ENCODE results near the gene PBXIP1.
"Not testable (repeated sequence)": the region's sequence is repeated elsewhere in the genome, so short reads cannot be mapped to it uniquely, and the experiment has no call there.

Gene PBXIP1

DNA sequence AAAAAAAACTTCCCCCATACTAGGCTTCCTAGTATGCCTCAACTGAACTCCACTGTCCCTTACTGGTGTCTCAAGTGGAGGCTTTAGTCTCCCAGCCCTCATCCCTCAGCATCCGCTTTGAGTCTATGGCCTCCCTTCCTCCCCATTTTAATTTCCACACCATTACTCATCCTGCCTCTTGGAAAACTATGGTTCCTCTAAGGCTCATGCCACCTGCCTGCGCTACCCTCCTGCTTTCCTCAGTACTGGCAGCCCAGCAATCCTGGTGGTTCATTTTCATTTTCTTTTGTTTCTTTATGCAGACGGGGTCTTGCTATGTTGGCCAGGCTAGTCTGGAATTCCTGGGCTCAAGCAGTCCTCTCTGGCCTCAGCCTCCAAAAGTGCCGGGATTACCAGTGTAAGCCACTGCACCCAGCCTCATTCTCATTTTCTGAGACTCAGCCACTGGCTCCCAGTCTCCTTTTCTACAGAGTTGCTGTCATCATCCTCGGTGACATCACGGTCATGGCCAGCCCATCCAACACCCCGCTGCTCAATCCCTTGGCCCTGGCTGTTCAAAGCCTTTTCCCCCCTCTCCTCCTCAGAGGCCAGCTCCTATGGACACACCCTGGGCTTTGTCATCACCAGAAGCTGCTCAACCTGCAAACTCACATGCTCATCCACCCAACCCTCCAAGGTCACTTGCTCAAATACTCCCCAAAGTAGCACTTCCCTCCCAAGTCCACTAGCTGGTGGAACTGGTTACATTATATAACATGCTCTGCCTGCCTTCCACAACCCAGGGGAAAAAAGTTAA is 17.1 kb downstream of the PBXIP1 start:
- FAIRE-seq: no peak
- DNase-seq (ENCODE audit: insufficient read length, low spot score): no peak

DNA sequence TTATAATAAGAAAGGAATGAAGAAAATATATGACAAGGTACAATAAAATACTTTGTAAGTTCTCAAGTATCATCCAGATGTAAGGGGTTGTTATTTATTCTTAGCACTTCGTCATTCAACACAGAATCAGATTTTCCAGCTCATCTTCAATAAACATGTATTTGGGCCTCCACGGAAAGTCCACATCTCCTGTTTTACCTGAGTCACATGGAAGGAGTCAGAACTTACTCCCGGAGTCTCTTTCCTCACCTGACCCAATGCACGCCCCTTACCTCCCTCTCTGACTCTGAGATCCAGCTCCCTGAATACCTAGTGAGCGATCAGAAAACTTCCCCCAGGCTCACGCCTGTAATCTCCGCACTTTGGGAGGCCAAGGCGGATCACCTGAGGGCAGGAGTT is 17.9 kb downstream of the PBXIP1 start:
- no peak for DNase-seq (ENCODE audit: insufficient read length, low spot score)
- no peak for FAIRE-seq

DNA sequence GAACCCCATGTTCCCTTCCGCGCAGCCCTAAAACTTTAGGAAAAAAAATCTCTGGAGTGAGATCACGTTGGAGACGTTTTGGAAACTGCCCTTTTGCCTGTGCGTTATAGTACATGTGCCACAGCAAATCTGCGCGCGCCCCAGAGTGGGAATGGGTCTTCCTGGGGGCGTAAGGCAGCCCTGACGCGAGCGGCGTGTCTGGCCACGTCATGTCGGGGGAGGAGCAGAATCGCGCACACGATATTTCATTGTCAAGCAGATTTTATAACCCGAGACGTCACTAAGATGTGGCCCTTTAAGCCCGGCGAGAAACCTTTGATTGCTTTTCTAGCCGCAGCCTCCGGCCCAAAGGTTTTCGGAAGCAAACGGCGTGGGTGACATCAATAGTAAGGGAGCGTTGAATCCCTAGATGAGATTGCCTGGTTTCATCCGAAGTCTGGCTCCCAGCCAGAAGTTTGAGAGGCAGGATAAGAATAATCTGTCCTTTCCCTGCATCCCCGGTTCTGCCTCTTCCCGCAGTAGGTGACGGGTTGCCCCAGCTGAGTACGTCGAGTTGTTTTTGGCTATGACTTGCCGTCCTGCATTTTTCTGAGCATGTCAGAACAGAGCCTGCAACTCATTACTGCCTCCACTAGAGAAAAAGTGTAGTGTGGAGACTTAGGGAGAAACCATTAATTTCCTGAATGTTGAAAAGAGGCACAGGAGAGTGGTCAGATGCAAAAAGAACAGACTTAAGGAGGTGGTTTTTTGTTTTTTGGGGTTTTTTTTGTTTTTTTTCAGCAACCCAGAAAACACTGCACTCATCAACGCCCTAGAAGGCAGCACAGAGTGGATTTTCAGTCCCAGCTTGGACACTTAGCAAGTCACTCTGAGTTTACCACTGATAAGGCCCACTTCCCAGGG is 18.6 kb downstream of the PBXIP1 start:
- DNase-seq (ENCODE audit: insufficient read length, low spot score) (peak; percentile 52), FAIRE-seq (no peak)

DNA sequence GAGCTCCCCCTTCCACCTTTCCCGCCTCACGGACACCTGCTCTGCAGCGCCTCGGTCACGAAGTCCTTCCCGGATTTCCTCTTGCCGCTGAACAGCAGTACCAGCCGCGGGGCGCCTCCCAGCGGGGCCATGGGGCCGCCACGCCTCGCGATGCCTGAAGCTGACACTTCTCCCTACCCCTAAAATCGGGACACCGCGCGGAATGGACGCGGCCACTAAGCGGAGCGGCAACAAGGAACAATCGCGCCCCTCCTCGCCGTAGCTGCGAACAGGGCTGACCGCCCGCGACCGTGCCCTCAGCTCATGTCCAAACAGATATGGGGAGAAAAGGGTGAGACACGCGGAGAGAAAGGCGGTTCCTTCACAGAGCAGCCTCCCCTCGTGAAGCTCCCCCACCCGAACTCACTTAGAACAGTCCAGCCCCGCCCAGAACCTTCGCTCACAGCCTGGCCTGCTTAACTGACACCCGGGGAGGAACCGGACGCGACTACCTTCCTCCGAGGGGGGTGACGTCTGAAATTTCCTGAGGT is 19.3 kb downstream of the PBXIP1 start, which contains the start of gene PMVK:
Gene PMVK, minus strand, starts transcription at position 165 of the 530 bp plus-strand sequence. Its CDS starts 34 bp downstream, at position 131.
- DNase-seq (ENCODE audit: insufficient read length, low spot score): peak; percentile 80
- FAIRE-seq: peak; percentile 90

DNA sequence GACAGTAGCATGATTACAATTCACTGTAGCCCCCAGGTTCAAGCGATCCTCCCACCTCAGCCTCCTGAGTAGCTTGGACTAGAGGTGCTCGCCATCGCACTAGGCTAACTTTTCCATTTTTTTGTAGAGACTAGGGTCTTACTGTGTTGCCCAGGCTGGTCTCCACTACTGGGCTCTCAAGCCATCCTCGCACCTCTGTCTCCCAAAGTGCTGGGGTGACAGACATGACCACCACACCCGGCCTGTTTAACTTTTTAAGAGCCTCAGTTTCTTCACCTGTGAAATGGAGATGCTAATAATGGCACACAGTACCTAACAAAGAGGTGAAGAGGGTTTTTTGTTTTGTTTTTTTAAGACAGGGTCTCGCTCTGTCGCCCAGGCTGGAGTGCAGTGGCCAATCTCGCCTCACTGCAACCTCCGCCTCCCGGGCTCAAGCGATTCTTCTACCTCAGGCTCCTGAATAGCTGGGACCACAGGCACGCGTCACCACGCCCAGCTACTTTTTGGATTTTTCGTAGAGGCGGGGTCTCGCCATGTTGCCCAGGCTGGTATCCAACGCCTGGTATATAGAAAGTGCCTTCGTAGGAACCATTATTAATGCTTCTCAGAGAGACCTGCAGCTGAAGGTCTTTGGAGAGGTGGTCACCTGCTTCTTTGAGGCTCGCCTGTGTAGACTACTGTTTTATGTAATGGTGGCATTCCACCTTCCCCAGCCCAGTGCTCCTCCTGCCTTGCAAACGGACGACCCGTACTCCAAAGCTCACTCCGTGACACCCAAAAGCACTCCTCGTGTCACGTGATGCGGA is 19.9 kb downstream of the PBXIP1 start:
- DNase-seq (ENCODE audit: insufficient read length, low spot score): no peak
- no peak for FAIRE-seq

DNA sequence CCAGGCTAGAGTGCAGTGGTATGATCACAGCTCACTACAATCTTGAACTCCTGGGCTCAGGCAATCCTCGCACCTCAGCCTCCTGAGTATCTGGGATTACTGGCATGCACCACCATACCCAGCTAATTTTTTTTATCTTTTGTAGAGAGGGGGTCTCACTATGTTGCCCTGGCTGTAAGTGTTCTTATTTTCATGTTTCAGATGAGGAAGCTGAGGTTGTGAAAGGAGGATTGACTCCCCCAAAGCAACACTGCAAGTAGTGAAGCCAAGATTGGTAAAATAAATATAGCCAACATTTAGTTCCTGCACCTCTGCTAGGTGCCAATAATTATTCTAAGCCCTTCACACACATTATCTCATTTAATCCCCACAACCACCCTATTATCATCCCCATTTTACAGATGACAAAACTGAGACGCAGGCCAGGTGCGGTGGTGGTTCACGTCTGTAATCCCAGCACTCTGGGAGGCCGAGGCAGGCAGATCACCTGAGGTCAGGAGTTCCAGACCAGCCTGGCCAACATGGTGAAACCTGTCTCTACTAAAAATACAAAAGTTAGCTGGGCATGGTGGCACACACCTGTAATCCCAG is 21.4 kb downstream of the PBXIP1 start:
- FAIRE-seq (no peak), DNase-seq (ENCODE audit: insufficient read length, low spot score) (no peak)

DNA sequence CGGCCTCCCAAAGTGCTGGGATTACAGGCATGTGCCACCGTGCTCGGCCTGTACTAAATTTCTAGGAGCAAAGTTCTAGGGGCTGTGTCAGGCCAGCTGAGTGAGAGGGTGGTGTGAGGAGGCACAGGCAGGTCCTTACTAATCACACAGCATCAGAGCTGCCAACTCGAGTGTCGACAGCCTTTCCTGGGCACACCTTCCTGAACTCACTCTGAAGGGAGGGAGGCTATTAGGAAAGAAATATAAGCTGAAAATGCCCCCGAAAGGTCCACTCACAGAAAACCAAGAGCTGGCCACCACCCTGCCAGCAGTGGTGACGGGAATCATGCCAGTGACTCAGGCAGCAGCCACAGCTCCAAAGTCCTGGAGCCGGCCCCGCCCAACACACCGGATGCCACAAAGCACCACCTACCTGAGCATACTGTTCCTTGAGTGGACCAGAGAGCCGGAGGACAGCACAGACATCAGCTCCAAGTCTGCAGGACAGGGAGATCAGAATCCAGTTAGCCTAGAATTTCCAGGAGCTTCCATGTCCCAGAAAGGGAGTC is 23.9 kb downstream of the PBXIP1 start:
- no peak for DNase-seq (ENCODE audit: insufficient read length, low spot score)
- FAIRE-seq: no peak

DNA sequence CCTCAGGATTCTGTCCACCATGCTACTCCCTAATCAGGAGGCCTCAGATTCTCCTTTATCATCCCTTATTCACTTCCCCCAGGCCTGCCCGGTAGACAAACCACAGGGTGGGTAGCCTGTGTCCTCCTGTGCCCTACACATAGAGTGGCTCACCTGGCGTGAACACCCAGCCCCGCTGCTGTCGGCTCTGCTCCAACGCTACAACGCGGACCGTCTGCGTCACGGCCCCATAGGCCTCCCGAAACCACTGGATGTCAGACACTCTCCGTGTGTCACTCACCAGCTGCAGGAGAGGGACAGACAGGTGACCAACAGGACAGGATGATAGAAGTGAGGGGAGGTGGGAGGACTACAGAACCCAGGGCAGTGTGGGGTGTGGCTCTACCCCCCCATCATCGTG is 29.7 kb downstream of the PBXIP1 start:
- FAIRE-seq (no peak), DNase-seq (ENCODE audit: insufficient read length, low spot score) (no peak)

DNA sequence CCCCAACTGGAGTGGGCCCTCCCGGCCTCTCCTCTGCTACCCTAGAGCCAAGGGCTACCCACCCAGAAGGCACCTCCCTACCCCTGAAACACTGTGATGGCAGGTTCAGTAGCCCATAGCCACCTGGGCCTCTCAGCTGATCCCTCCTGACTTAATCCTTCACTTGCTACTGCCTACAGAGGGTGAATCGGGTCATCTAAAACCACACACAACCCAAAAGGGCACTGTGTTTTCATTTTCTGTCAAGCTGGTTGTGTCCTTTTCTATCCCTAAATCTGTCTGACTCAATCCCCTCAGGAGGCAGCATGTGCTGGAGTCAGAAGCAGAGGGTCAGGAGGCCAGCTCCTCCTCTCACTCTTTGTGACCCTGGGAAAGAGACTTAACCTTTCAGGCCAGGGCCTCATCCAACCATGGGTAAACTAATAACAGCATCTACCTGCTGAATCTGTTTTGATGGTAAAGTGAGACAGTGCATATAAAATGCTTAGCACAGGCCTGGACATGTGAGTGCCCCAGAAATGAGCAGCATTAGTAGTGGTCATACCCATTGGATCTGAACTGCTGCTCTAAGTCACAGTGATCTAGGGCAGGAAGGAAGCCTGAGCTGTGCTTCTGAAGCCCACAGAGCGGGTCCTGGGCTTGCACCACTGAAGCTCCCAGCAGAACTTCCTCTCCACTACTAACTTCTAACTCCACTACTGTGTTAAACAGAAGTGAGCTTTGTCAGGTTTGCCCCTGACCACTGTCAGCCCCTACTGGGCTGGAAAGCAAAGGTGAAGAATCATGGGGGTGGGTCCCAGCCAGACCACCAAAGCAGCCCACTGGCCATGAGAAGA is 30.3 kb downstream of the PBXIP1 start:
- DNase-seq (ENCODE audit: insufficient read length, low spot score): no peak

DNA sequence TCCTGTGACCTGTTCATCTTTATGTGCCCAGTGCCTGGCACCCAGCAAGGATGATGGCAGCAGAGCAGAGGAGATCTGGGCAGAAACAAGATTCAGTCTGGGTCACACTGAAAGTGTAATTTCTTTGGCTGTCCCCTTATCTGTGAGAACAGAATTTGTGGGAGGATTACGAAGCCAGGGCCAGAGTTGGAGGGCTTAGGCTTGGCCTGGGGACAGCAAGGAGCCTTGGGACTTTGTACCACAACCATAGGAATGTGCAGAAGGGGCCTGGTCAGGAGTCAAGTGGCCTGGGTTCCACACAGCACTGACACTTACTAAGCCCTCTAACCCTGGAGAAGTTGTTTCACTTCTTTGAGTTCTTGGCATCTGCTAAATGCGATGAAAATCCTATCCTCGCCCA is 32.2 kb downstream of the PBXIP1 start:
- no peak for FAIRE-seq
- DNase-seq (ENCODE audit: insufficient read length, low spot score): no peak

More for the DNA sequence above, 30.3 kb downstream of the PBXIP1 start:
- FAIRE-seq: no peak

DNA sequence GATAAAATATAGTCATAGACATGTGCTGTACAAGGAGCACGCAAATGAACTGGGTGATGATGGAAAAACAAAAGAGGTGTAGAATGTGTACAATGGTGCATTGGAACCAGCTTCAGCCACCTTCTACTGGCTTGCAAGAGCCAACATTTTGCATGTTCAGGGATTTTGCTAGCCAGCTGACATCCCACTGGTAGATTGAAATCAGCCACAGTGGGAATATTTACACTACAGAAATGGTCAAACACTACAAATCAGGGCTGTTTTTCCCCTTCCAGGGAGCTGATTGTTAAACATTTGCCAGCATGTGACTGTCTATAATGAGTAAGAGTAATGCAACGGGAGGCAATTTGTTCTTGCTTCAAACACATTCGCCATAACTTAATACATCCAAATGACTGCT is 42.6 kb downstream of the PBXIP1 start:
- no peak for DNase-seq (ENCODE audit: insufficient read length, low spot score)
- no peak for FAIRE-seq

DNA sequence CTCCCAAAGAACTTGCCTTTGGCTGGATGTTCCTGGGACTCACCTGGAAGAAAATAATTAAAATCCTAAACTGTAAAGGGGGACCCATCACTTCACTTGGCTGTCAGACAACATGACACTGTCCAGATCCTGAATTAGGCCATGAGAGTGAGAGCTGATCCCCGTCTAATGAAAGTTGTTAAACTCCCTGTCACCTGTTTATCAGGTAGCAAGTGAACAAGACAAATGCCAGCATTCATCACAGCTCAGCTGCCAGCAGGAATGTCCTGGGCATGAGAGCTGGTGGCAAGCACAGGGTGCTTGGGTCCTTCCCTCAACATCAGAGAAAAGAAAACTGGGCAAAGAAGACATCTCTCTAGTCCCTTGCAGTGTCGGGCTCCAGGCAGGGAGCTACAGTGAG is 43.1 kb downstream of the PBXIP1 start:
- FAIRE-seq (no peak), DNase-seq (ENCODE audit: insufficient read length, low spot score) (no peak)

DNA sequence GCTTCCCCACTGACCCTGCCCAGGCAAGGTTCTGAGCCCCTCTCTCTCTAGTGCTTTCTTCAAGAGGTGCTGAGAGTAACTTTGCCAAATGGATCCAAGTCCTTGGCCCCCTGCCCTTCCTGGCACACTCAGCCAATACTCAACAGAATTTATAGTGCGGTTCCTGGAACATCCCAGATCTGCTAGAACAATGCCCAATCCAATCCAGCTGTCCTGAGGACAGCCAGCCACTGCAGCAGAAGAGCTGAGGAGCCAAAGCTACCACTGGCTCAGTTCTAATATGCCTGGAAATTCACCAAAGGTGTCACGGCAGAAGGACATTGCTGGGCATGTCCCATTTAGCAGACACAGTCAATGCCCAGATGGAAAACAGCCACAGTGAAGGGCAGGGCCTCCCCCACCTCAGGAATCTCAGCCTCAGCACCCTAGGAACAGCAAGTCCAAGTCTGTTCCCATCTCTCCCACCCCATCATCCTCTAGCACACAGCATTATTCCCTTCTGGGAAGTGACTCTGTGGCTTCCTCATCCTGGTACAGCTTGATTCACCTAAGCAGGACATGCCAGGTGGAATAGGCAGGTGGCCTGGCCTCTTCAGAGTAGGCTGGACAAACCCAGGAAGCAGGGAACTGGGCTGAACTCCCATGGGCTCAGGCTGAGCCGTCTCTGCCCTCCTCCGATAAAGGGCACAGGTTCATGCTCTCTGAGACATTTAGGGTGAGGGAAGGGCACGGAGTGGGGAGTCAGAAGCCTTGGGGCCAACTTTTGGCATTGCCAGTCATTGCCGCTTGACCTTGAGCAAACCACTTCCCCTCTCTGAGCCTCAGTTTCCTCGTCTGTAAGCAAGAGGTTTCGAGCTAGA is 44.0 kb downstream of the PBXIP1 start:
- no peak for FAIRE-seq
- no peak for DNase-seq (ENCODE audit: insufficient read length, low spot score)

DNA sequence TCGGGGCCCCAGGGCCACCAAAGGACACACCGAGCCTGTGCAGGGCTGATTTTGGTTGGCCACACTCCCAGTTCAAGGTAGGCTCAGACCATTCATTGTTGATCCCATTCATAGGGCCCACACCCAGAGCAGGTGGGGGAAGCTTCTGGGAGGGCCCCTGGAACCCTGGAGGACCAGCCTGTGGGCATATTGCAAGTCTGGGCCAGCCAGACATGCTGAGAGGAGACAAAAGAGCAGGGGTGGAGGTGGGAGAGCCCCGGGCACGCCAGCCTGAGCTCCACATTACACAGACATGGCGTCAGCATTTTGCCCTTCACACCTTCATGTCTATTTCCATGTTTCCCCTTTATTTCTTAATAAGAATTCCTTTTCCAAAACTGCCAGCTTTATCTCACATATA is 45.0 kb downstream of the PBXIP1 start:
- DNase-seq (ENCODE audit: insufficient read length, low spot score) (no peak), FAIRE-seq (no peak)

DNA sequence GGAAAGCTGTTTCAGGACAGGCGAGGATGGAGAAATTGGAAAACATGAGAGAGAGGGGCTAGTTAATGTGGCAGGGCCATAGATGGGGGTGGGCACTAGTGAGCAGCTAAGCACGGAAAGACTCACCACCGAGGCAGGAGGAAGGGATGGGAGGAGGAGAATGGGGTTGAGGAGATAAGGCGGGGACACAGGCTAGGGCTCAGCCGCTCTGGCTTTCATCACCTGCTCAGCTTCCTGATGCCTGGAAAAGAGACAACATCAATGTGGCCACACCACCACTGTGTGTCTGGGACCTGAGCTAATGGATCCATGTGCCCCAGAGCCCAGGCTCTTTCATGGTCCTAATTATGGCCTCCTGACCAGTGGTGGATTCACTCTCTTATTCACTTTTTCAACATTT is 47.0 kb downstream of the PBXIP1 start:
- no peak for DNase-seq (ENCODE audit: insufficient read length, low spot score)
- no peak for FAIRE-seq

DNA sequence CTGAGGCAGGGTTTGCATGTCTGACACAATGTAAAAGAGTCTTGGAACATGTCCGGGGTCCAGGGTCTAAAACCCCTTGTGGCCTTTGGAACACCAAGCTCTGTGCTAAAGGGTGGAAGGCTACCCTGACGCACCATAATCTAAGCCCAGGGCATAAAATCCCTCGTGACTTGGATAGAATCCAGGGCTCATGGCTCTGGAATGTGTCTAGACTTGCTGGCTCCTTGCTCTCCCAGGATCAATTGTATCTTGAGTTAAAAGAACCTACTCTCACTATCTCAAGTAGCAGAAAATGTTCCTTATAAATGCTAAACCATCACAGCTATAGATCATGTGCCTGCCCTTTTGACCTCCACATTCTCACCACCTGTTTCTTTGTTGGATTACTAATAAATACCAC is 47.8 kb downstream of the PBXIP1 start:
- not testable (repeated sequence) for FAIRE-seq; DNase-seq (ENCODE audit: insufficient read length, low spot score)

DNA sequence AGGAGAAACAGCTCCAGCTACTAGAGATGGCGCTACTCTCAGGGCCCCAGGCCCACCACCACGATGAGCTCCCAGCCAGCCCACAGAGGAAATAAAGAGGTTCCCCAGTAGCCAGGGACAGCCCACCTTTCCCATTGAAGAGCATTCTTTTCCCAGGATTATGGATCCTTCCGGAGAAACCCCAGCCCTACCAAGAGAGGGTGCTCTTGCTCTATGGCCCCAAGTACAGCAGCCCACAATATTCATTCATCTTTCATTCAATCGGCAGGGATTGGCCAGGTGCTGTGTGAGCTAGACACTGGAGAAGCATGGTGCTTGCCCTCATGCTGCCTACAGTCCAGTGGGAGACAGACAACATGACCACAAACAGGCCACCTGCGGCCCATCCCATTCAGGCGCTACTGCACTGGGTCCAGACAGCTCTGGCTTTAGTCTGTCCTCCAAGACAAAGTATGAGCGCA is 49.2 kb downstream of the PBXIP1 start:
- DNase-seq (ENCODE audit: insufficient read length, low spot score) (no peak), FAIRE-seq (no peak)

DNA sequence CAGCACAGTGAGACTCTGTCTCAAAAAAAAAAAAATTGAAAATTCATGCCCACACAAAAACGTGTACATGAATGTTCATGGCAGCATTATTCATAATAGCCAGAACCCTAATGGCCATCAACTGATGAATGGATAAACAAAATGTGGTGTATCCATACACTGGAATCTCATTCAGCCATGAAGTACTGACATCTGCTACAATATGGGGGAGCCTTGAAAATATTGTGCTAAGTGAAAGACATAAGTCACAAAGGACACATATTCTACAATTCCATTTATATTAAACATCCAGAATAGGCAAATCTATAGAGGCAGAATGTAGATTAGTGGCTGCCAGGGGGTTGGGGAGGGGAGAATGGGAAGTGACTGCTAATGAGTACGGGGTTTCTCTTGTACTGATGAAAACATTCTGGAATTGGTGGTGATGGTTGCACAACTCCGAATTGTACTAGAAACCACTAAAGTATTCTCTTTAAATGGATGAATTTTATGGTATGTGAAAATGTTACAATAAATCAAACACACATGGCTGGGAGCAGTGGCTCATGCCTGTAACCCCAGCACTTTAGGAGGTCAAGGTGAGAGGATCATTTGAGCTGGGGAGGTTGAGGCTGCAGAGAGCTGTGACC is 52.8 kb downstream of the PBXIP1 start:
- DNase-seq (ENCODE audit: insufficient read length, low spot score) (no peak), FAIRE-seq (no peak)

All from GM19239 (cell line).